Osteoblast (primary cell): ENCODE results near the gene GATD1. TPM values are rescaled to one million over a fixed set of nuclear protein-coding genes. Genes with fewer than 3 reads are reported as not detected.

ENCODE experiments used
- DNase-seq: peaks from one replicate; pipeline ENCODE4 v3.0.0; 2011; ENCODE audit warnings: low spot score, mixed read lengths; ENCODE audit not compliant: insufficient read length; ENCODE audit errors: missing footprints
- H2AFZ ChIP-seq: 2 replicates; pipeline ENCODE4 v1.6.0; 2011; ENCODE audit warnings: mild to moderate bottlenecking, low read length
- H3K27ac ChIP-seq: 2 replicates; pipeline ENCODE4 v1.5.1; 2011; ENCODE audit warnings: mild to moderate bottlenecking, low read depth, low read length, moderate library complexity
- H3K27me3 ChIP-seq: 2 replicates; pipeline ENCODE4 v1.6.0; 2012; ENCODE audit warnings: mild to moderate bottlenecking, control low read depth, inconsistent platforms, low read length, moderate library complexity; ENCODE audit not compliant: insufficient read depth
- H3K36me3 ChIP-seq: 2 replicates; pipeline ENCODE4 v1.5.1; 2011; ENCODE audit warnings: mild to moderate bottlenecking, low read length, control low read depth, moderate library complexity; ENCODE audit not compliant: insufficient read depth
- H3K4me1 ChIP-seq: 2 replicates; pipeline ENCODE4 v1.5.1; 2011; ENCODE audit warnings: mild to moderate bottlenecking, low read length, control low read depth, moderate library complexity; ENCODE audit not compliant: insufficient read depth
- H3K4me2 ChIP-seq: 2 replicates; pipeline ENCODE4 v1.6.0; 2011; ENCODE audit warnings: mild to moderate bottlenecking, low read length; ENCODE audit not compliant: insufficient read depth
- H3K4me3 ChIP-seq: fragments of 200-600 bp; sonication (generic); 3 replicates; pipeline ENCODE4 v1.5.1; 2012; ENCODE audit warnings: mild to moderate bottlenecking, low read length, inconsistent platforms; ENCODE audit not compliant: insufficient read depth
- H3K79me2 ChIP-seq: 2 replicates; pipeline ENCODE4 v1.6.0; 2012; ENCODE audit warnings: mild to moderate bottlenecking, low read length, control low read depth, inconsistent platforms; ENCODE audit not compliant: insufficient read depth
- H3K9me3 ChIP-seq: 2 replicates; pipeline ENCODE4 v1.5.1; 2011; ENCODE audit warnings: low read depth, low read length, control low read depth
- H4K20me1 ChIP-seq: 2 replicates; pipeline ENCODE4 v1.6.0; 2012; ENCODE audit warnings: mild to moderate bottlenecking, low read length, control low read depth; ENCODE audit not compliant: insufficient read depth
- total RNA-seq: library from RNA; depleted of rRNA; stranded (reverse); fragments of >200 nt; gene quantifications from 2 replicates; pipeline ENCODE4 v1.2.3, GENCODE V29; 2012
- TF ChIP-seq, protein P1 (sequence below): IDR thresholded peaks from 2 replicates; pipeline ENCODE4 v1.5.1; 2011; ENCODE audit warnings: mild to moderate bottlenecking, low read depth, low read length, moderate library complexity; ENCODE audit errors: extremely low read depth

Gene GATD1
- total RNA-seq, 1 donor = 37.3 TPM

DNA sequence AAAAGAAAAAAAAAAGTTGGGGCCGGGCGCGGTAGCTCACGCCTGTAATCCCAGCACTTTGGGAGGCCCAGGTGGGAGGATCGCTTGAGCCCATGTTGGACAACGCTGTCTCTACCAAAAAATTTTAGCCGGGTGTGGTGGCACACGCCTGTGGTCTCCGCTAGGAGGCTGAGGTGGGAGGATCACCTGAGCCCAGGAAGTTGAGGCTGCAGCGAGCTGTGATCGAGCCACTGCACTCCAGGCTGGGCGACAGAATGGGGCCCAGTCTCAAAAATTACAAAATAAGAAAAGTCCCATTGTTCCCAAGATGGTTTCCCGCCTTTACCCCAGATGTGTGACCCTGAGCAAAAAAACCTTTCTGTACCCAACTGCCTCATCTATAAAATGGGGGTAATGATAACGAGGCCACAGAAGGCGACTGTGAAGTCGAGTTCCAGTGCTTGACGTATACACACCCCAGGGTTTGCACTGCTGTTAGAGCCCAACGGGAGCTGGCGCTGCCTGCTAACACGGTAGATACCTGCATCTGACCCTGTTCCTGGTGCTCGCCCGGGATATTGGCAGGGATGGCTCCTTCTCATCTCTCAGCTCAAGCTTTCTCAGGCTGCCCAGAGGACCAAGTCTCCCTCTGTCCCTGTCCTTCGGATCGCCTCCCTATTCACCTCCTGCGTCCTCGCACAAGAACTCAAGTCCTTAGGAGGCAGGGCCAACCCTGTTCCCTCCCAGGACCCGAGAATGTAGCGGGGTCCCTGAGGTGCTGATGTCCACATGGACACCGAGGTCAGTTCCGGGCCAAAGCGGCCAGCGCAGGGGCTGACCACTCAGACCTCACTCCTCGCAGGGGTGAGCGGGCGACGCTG is 31.4 kb upstream of the GATD1 start:
- TF ChIP-seq, protein P1, sequence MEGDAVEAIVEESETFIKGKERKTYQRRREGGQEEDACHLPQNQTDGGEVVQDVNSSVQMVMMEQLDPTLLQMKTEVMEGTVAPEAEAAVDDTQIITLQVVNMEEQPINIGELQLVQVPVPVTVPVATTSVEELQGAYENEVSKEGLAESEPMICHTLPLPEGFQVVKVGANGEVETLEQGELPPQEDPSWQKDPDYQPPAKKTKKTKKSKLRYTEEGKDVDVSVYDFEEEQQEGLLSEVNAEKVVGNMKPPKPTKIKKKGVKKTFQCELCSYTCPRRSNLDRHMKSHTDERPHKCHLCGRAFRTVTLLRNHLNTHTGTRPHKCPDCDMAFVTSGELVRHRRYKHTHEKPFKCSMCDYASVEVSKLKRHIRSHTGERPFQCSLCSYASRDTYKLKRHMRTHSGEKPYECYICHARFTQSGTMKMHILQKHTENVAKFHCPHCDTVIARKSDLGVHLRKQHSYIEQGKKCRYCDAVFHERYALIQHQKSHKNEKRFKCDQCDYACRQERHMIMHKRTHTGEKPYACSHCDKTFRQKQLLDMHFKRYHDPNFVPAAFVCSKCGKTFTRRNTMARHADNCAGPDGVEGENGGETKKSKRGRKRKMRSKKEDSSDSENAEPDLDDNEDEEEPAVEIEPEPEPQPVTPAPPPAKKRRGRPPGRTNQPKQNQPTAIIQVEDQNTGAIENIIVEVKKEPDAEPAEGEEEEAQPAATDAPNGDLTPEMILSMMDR = no peak
- DNase-seq = peak; percentile 94
- peak overlapping the region; percentile 82 for H3K4me3 ChIP-seq
- peak overlapping the region; percentile 99 for H3K27ac ChIP-seq
- no peaks in the 10 kb centered on the region for H3K9me3 ChIP-seq
- H3K4me1 ChIP-seq = peaks cover 36% of the 10 kb centered on the region
- H3K79me2 ChIP-seq = peaks cover 43% of the 10 kb centered on the region
- no peaks in the 10 kb centered on the region for H3K27me3 ChIP-seq
- peak overlapping the region; percentile 98 for H3K4me2 ChIP-seq
- H2AFZ ChIP-seq = peak overlapping the region; percentile 97
- H3K36me3 ChIP-seq = peaks cover 27% of the 10 kb centered on the region
- H4K20me1 ChIP-seq = peaks cover 30% of the 10 kb centered on the region

DNA sequence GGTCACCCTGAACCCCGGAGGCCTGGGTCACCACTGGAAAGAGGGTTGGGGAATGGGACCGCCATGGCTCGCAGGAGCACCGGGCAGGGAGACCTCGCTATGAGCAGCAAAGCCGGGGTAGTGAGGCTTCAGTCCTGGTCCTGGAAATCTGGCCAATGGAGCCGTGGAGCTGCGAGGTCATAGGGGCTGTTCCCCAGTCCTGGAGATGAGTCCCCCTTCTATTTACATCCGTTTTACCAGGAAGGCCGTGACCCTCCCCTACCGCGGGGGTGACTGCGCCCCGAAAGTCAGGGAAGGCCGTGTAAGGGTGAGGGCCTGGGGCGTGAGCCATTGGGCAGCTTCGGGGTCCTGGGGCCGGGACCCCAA is 27.3 kb upstream of the GATD1 start:
- Histone ChIP-seq H2AFZ (peak overlapping the region; percentile 31), H3K27ac (no peak overlapping the region), H3K79me2 (peaks cover 22% of the 10 kb centered on the region), H3K4me1 (peaks cover 23% of the 10 kb centered on the region), H3K36me3 (peaks cover 21% of the 10 kb centered on the region), H3K27me3 (no peaks in the 10 kb centered on the region), H3K9me3 (no peaks in the 10 kb centered on the region), H3K4me2 (peak overlapping the region; percentile 87), H4K20me1 (no peaks in the 10 kb centered on the region), H3K4me3 (peak overlapping the region; percentile 74)
- TF ChIP-seq, protein P1 = no peak
- no peak for DNase-seq

DNA sequence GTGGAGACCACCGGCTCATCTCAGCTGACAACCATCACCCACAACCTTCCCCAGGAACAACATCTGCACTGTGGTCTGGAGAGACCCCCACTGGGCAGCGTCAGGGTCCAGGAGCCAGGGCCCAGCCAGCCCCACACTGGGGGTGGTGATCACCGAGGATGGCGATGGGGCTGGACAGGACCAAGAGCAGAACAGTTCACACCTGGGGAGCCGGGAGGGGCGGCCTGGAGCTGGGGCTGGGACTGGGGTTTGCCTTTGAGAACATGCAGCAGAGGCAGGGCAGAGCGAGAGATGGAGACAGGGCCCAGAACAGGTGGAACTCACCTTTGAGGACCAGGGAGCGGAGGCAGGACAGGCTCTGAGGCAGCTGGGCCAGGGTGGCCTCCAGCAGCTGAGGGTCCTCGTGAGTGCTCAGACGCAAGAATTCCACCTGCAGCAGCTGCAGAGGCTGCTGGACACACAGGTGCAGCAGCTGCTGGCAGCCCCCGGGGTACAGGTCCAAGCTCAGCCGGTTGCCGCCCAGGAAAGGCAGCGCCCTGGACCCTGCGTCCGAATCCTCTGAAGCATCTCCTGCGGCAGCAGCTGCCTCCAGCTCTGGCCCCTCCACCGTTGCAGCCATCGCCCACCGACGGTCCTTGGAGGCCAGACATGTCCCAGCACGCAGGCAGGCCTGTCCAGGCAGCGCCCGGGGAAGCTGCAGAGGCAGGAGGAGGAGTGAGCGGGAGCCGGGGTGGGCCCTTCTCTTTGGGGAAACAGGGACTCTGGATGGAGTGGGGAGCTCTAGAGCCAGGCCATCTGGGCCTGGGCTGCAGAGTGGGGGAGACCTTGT is 26.7 kb upstream of the GATD1 start:
- Histone ChIP-seq H3K36me3 (peaks cover 23% of the 10 kb centered on the region), H2AFZ (peak overlapping the region; percentile 31)

More for the DNA sequence above, 26.7 kb upstream of the GATD1 start:
- peaks cover 22% of the 10 kb centered on the region for H3K79me2 ChIP-seq
- H3K4me3 ChIP-seq = peak overlapping the region; percentile 74
- H3K27ac ChIP-seq = no peak overlapping the region
- H3K4me1 ChIP-seq = peaks cover 23% of the 10 kb centered on the region
- no peaks in the 10 kb centered on the region for H3K27me3 ChIP-seq
- TF ChIP-seq, protein P1 = no peak
- H3K9me3 ChIP-seq = no peaks in the 10 kb centered on the region
- H3K4me2 ChIP-seq = peak overlapping the region; percentile 87
- DNase-seq = peak; percentile 97
- no peaks in the 10 kb centered on the region for H4K20me1 ChIP-seq
